CMK (cell line): ENCODE results near the gene TERB1.
"Not testable (repeated sequence)": the region's sequence is repeated elsewhere in the genome, so short reads cannot be mapped to it uniquely, and the experiment has no call there.

Experiments
- DNase-seq: peaks from one replicate; pipeline ENCODE4 v3.0.0-alpha.2; 2010; ENCODE audit warnings: low read depth

Gene TERB1

GRCh38 chr16:66830422-66831404 is 29.3 kb upstream of the TERB1 start, which contains the start of gene NAE1:
NAE1 (minus strand) TSS chr16:66830976; CDS start chr16:66830899, 77 bp downstream.
- peak; percentile 77 for DNase-seq

GRCh38 chr16:66824006-66824405 is 22.6 kb upstream of the TERB1 start:
- DNase-seq: no peak

- DNase-seq: no peak
Measured at GRCh38 chr16:66814734-66815133, 13.3 kb upstream of the TERB1 start.

- DNase-seq: no peak
Measured at GRCh38 chr16:66811043-66811442, 9.7 kb upstream of the TERB1 start.

- DNase-seq: no peak
Measured at GRCh38 chr16:66810391-66810790, 9.0 kb upstream of the TERB1 start.

GRCh38 chr16:66809765-66810164 is 8.4 kb upstream of the TERB1 start:
- no peak for DNase-seq

- DNase-seq: no peak
Measured at GRCh38 chr16:66802159-66802558, 775 bp upstream of the TERB1 start.

- DNase-seq: no peak
Measured at GRCh38 chr16:66800856-66801255, 528 bp downstream of the TERB1 start.

GRCh38 chr16:66798161-66798560 is 3.2 kb downstream of the TERB1 start:
- DNase-seq: no peak

- DNase-seq: not testable (repeated sequence)
Measured at GRCh38 chr16:66793984-66794383, 7.4 kb downstream of the TERB1 start.

- DNase-seq: no peak
Measured at GRCh38 chr16:66790130-66790733, 11.2 kb downstream of the TERB1 start.

- DNase-seq: no peak
Measured at GRCh38 chr16:66787427-66787826, 14.0 kb downstream of the TERB1 start.

- no peak for DNase-seq
Measured at GRCh38 chr16:66786551-66786950, 14.8 kb downstream of the TERB1 start.

GRCh38 chr16:66776457-66776856 is 24.9 kb downstream of the TERB1 start:
- DNase-seq: no peak

- no peak for DNase-seq
Measured at GRCh38 chr16:66774981-66775380, 26.4 kb downstream of the TERB1 start.

GRCh38 chr16:66758086-66758485 is 43.3 kb downstream of the TERB1 start:
- no peak for DNase-seq

- no peak for DNase-seq
Measured at GRCh38 chr16:66754819-66755218, 46.6 kb downstream of the TERB1 start.

GRCh38 chr16:66754211-66754610 is 47.2 kb downstream of the TERB1 start:
- DNase-seq: no peak

- DNase-seq: no peak
Measured at GRCh38 chr16:66752958-66753357, 48.4 kb downstream of the TERB1 start.

- no peak for DNase-seq
Measured at GRCh38 chr16:66752379-66752778, 49.0 kb downstream of the TERB1 start.

- no peak for DNase-seq
Measured at GRCh38 chr16:66751992-66752322, 49.4 kb downstream of the TERB1 start.

GRCh38 chr16:66751303-66751991 is 49.9 kb downstream of the TERB1 start, which contains the start of gene DYNC1LI2:
DYNC1LI2 (minus strand) TSS chr16:66751609; CDS start chr16:66751591, 18 bp downstream.
- DNase-seq: no peak

GRCh38 chr16:66751053-66751302 is 50.4 kb downstream of the TERB1 start:
- no peak for DNase-seq
